ENCODE data around the gene SPATA17. TPM values are rescaled to one million over a fixed set of nuclear protein-coding genes. Genes with fewer than 3 reads are reported as not detected.

SPATA17 gene
- total RNA-seq, 1 experiment from 2014 or later: 4.5 TPM

DNA sequence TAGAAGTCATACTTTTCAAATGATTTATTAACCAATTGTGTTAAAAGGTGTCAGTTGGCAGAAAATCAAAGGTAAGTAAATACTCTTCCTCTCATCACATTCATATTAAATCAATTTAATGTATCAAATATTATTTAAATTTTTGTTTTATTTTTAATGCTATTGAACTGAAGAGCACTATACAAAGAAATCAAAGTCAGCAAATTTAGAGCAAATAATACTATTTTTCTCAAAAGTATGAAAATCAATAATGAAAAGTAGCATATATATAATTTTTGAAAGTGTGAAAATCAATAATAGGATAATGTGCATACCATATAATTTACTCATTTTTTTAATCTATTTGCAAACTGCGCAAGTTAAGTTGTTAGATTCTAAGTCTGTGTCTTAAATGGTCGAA lies 181.0 kb downstream of the SPATA17 start:
- H3K9me3 Mint-ChIP-seq (ENCODE audit: unreplicated experiment): peaks cover 3% of the 10 kb centered on the region
- no peaks in the 10 kb centered on the region for H3K4me1 Mint-ChIP-seq (ENCODE audit: insufficient read depth, unreplicated experiment)
- DNase-seq (ENCODE audit: unreplicated experiment): no peak
- intact Hi-C loops (cut with micrococcal nuclease): no loop called here
- H3K27ac Mint-ChIP-seq (ENCODE audit: low read depth, unreplicated experiment): no peak overlapping the region
- BruUV-seq (replicated peaks): no TSS peak
- CTCF ChIA-PET: no interaction called here
- TF ChIP-seq, protein P1, sequence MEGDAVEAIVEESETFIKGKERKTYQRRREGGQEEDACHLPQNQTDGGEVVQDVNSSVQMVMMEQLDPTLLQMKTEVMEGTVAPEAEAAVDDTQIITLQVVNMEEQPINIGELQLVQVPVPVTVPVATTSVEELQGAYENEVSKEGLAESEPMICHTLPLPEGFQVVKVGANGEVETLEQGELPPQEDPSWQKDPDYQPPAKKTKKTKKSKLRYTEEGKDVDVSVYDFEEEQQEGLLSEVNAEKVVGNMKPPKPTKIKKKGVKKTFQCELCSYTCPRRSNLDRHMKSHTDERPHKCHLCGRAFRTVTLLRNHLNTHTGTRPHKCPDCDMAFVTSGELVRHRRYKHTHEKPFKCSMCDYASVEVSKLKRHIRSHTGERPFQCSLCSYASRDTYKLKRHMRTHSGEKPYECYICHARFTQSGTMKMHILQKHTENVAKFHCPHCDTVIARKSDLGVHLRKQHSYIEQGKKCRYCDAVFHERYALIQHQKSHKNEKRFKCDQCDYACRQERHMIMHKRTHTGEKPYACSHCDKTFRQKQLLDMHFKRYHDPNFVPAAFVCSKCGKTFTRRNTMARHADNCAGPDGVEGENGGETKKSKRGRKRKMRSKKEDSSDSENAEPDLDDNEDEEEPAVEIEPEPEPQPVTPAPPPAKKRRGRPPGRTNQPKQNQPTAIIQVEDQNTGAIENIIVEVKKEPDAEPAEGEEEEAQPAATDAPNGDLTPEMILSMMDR (IDR thresholded peaks at IDR 0.05; ENCODE audit: unreplicated experiment): no peak
- POLR2A ChIA-PET: no interaction called here
- no peaks in the 10 kb centered on the region for H3K27me3 Mint-ChIP-seq (ENCODE audit: insufficient read depth, unreplicated experiment)
- H3K36me3 Mint-ChIP-seq (ENCODE audit: insufficient read depth, unreplicated experiment): no peaks in the 10 kb centered on the region
- H3K4me3 Mint-ChIP-seq (ENCODE audit: unreplicated experiment): no peak overlapping the region

DNA sequence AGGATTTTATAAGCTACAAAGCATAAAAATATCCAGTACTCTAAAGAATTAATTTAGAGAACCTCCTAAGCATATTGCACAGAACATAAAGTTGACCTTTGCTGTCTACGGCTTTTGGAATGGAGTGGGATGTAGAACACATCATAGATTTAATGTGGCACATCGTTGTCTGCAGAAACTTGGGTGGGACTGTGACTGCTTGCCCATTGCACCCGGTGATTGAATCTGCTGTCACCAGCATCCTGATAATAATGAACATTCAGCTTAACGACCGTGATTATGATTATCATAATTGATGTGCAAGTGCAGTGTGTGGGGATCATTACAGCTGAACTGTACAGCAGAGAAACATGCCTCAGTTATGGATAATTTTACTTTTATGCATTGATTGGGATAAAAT lies 181.9 kb downstream of the SPATA17 start:
- Mint-ChIP-seq H3K36me3 (ENCODE audit: insufficient read depth, unreplicated experiment) (no peaks in the 10 kb centered on the region), H3K27ac (ENCODE audit: low read depth, unreplicated experiment) (no peak overlapping the region), H3K4me1 (ENCODE audit: insufficient read depth, unreplicated experiment) (no peaks in the 10 kb centered on the region), H3K4me3 (ENCODE audit: unreplicated experiment) (no peak overlapping the region), H3K9me3 (ENCODE audit: unreplicated experiment) (peaks cover 6% of the 10 kb centered on the region), H3K27me3 (ENCODE audit: insufficient read depth, unreplicated experiment) (no peaks in the 10 kb centered on the region)
- no TSS peak for BruUV-seq (replicated peaks)
- no peak for DNase-seq (ENCODE audit: unreplicated experiment)
- POLR2A ChIA-PET: interaction anchor here (0.6 kb wide), 1 partner anchor 230 kb away, joined by 5 read pairs; no protein-coding TSS in a partner anchor
- CTCF ChIA-PET: no interaction called here
- TF ChIP-seq, protein P1 (IDR thresholded peaks at IDR 0.05; ENCODE audit: unreplicated experiment): no peak
- intact Hi-C loops (cut with micrococcal nuclease): no loop called here

DNA sequence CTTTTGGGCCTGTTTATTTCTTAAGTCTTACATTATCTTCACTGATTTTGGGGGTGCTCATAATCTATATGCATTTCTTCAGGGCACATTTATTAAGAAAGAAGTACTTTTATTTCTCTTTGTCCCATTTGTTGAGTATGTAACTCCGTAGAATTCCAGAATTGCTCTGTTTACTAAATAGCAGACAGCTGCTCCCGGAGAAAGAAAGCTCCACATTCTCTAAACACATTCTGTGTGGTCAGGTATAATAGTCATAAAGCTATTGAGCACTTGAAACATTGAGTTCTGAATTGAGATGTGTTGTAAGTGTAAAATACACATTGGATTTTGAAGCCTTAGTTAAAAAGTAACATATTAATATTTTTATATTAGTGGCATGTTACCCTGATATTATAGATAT lies 206.5 kb downstream of the SPATA17 start:
- CTCF ChIA-PET: interaction anchor here (0.6 to 1.4 kb wide), 4 partner anchors 37 to 1842 kb away, joined by 3 to 5 read pairs (median 4); no protein-coding TSS in a partner anchor
- H3K27me3 Mint-ChIP-seq (ENCODE audit: insufficient read depth, unreplicated experiment): no peaks in the 10 kb centered on the region
- TF ChIP-seq, protein P1 (IDR thresholded peaks at IDR 0.05; ENCODE audit: unreplicated experiment): no peak
- H3K27ac Mint-ChIP-seq (ENCODE audit: low read depth, unreplicated experiment): no peak overlapping the region
- H3K4me3 Mint-ChIP-seq (ENCODE audit: unreplicated experiment): no peak overlapping the region
- intact Hi-C loops (cut with micrococcal nuclease): no loop called here
- no peaks in the 10 kb centered on the region for H3K36me3 Mint-ChIP-seq (ENCODE audit: insufficient read depth, unreplicated experiment)
- no peaks in the 10 kb centered on the region for H3K9me3 Mint-ChIP-seq (ENCODE audit: unreplicated experiment)
- POLR2A ChIA-PET: interaction anchor here (0.6 kb wide), 1 partner anchor 62 kb away, joined by 3 read pairs; no protein-coding TSS in a partner anchor
- no peak for DNase-seq (ENCODE audit: unreplicated experiment)
- no peaks in the 10 kb centered on the region for H3K4me1 Mint-ChIP-seq (ENCODE audit: insufficient read depth, unreplicated experiment)
- BruUV-seq (replicated peaks): no TSS peak

DNA sequence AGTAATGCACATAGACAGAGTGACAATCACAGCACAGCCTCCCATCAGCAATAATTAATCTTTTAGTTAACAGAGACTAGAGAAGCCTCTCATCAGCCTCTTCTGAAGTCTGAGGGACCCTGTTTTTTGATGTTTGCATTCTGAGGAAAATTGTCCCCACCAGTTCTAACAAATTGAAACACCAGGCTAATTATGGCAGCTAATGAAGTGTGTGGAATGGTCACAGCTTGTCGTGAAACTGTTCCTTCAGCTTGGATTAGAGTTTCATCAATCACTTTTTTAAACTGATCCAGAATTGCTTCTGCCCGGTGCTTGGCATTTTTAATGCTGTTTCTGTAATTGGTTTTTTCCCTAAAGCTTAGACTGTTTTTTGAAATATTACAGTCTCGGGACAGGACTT lies 208.0 kb downstream of the SPATA17 start:
- H3K4me3 Mint-ChIP-seq (ENCODE audit: unreplicated experiment): no peak overlapping the region
- H3K9me3 Mint-ChIP-seq (ENCODE audit: unreplicated experiment): no peaks in the 10 kb centered on the region
- CTCF ChIA-PET: interaction anchor here (0.6 to 0.7 kb wide), 2 partner anchors 929 to 1729 kb away, joined by 3 read pairs; no protein-coding TSS in a partner anchor
- no peaks in the 10 kb centered on the region for H3K36me3 Mint-ChIP-seq (ENCODE audit: insufficient read depth, unreplicated experiment)
- no peaks in the 10 kb centered on the region for H3K4me1 Mint-ChIP-seq (ENCODE audit: insufficient read depth, unreplicated experiment)
- POLR2A ChIA-PET: no interaction called here
- no peaks in the 10 kb centered on the region for H3K27me3 Mint-ChIP-seq (ENCODE audit: insufficient read depth, unreplicated experiment)
- no peak for DNase-seq (ENCODE audit: unreplicated experiment)
- TF ChIP-seq, protein P1 (IDR thresholded peaks at IDR 0.05; ENCODE audit: unreplicated experiment): no peak
- BruUV-seq (replicated peaks): no TSS peak
- no peak overlapping the region for H3K27ac Mint-ChIP-seq (ENCODE audit: low read depth, unreplicated experiment)
- intact Hi-C loops (cut with micrococcal nuclease): no loop called here
